ENCODE data around the gene THYN1.
A peak's percentile ranks its signal among the peaks of the same experiment; 100 is the strongest.

THYN1 gene

GRCh38 chr11:134272381-134273316, 19.5 kb upstream of the THYN1 start:
- TF ChIP-seq, protein P1, sequence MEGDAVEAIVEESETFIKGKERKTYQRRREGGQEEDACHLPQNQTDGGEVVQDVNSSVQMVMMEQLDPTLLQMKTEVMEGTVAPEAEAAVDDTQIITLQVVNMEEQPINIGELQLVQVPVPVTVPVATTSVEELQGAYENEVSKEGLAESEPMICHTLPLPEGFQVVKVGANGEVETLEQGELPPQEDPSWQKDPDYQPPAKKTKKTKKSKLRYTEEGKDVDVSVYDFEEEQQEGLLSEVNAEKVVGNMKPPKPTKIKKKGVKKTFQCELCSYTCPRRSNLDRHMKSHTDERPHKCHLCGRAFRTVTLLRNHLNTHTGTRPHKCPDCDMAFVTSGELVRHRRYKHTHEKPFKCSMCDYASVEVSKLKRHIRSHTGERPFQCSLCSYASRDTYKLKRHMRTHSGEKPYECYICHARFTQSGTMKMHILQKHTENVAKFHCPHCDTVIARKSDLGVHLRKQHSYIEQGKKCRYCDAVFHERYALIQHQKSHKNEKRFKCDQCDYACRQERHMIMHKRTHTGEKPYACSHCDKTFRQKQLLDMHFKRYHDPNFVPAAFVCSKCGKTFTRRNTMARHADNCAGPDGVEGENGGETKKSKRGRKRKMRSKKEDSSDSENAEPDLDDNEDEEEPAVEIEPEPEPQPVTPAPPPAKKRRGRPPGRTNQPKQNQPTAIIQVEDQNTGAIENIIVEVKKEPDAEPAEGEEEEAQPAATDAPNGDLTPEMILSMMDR (IDR thresholded peaks at IDR 0.05; ENCODE audit: borderline replicate concordance, insufficient read depth, low read depth, low read length), result no peak
- H3K4me3 ChIP-seq (ENCODE audit: low read depth, low read length), result no peak overlapping the region

DNA sequence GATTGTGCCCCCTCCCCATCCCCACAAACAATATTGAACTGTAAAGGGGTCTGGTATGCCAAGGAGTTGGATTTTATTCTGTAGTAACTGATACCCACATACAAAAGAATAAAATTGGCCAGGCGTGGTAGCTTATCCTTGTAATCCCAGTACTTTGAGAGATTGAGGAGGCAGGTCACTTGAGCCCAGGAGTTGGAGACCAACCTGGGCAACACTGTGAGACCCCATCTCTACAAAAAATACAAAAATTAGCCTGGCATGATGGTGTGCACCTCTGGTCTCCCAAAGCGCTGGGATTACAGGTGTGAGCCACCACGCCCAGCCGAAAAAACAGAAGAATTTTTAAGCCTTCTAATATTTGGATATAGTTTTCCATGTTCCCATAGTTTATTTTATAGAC, 18.8 kb upstream of the THYN1 start:
- TF ChIP-seq, protein P1 (IDR thresholded peaks at IDR 0.05; ENCODE audit: borderline replicate concordance, insufficient read depth, low read depth, low read length), result no peak
- H3K4me3 ChIP-seq (ENCODE audit: low read depth, low read length), result no peak overlapping the region

DNA sequence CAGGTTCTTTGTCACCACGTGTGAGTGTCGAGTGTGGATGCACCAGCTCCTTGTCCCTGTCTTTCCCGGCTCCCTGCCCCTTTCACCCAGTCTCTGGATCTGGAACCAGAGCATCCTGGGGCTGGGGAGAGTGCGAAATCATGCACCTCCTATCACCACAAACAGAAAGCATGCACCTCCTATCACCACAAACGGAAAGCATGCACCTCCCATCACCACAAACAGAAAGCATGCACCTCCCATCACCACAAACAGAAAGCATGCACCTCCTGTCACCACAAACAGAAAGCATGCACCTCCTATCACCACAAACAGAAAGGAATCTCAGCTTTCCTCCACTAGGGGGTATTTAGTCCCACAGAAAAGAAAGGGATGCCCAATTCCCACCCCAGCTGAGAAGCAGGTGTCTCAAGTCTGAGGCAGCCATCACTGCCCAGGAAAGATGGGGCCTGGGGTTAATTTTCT, 17.1 kb upstream of the THYN1 start:
- TF ChIP-seq, protein P1 (IDR thresholded peaks at IDR 0.05; ENCODE audit: borderline replicate concordance, insufficient read depth, low read depth, low read length), result peak; percentile 13; the same call in 1 of the 2 replicates
- H3K4me3 ChIP-seq (ENCODE audit: low read depth, low read length), result no peak overlapping the region

DNA sequence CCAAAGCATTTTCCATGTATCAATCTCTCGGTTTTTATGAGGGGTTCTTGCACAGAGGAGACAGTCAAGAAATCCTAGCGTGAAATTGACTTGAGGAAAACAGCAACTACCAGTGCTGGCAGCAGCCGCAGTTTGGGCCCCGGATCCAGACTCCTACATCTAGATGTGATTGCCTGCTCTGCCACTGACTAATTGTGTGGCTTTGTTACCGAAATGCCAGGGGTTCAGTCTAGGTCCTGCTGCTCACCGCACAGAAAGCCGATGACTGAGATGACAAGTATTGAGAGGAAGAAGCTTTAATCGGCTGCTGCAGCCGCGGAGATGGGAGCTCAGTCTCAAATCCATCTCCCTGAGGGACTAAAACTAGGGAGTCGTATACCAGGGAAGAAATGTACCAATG, 14.8 kb upstream of the THYN1 start:
- TF ChIP-seq, protein P1 (IDR thresholded peaks at IDR 0.05; ENCODE audit: borderline replicate concordance, insufficient read depth, low read depth, low read length), result no peak

DNA sequence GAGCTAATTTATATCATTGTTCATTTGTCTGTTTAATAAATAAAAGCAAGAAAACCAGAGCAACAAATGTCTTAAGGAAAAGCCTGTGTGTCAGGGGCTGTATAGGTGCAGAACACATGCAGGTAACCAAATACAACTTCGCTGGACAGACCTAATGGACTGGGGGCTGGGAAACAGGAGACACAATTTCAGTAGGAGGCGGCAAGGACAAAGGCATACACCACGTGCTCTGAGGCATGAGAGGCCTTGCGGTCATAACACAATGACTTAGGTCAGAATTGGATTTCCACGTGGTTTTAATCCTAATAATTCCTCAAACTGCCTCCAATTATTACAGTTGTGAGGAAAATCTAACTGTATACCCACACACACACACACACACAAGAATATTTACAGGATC, 14.3 kb upstream of the THYN1 start:
- TF ChIP-seq, protein P1 (IDR thresholded peaks at IDR 0.05; ENCODE audit: borderline replicate concordance, insufficient read depth, low read depth, low read length), result no peak
- no peak overlapping the region for H3K4me3 ChIP-seq (ENCODE audit: low read depth, low read length)

More for the DNA sequence above, 14.8 kb upstream of the THYN1 start:
- H3K4me3 ChIP-seq (ENCODE audit: low read depth, low read length), result no peak overlapping the region

- no peak overlapping the region for H3K4me3 ChIP-seq (ENCODE audit: low read depth, low read length)
- TF ChIP-seq, protein P1 (IDR thresholded peaks at IDR 0.05; ENCODE audit: borderline replicate concordance, insufficient read depth, low read depth, low read length), result no peak
Measured at GRCh38 chr11:134266841-134267251, 13.7 kb upstream of the THYN1 start.

- no peak overlapping the region for H3K4me3 ChIP-seq (ENCODE audit: low read depth, low read length)
Measured at GRCh38 chr11:134266440-134266839, 13.3 kb upstream of the THYN1 start.

More at GRCh38 chr11:134266440-134266839, 13.3 kb upstream of the THYN1 start:
- TF ChIP-seq, protein P1 (IDR thresholded peaks at IDR 0.05; ENCODE audit: borderline replicate concordance, insufficient read depth, low read depth, low read length), result no peak

Measured in GM12875 (cell line).